NOMO-1 (cell line): Measurements from ENCODE around the gene APOA1.
A peak's percentile ranks its signal among the peaks of the same experiment; 100 is the strongest.

Source experiments
- DNase-seq, 2 experiments: peaks; one replicate each; lab custom pipeline; 2025; ENCODE audit not compliant: unreplicated experiment in 2 of 2; lab: John Stamatoyannopoulos, UW

APOA1 gene

GRCh38 chr11:116859175-116859574, 21.8 kb upstream of the APOA1 start:
- DNase-seq = no peak

- no peak for DNase-seq
Measured at GRCh38 chr11:116857936-116858335, 20.5 kb upstream of the APOA1 start.

DNA sequence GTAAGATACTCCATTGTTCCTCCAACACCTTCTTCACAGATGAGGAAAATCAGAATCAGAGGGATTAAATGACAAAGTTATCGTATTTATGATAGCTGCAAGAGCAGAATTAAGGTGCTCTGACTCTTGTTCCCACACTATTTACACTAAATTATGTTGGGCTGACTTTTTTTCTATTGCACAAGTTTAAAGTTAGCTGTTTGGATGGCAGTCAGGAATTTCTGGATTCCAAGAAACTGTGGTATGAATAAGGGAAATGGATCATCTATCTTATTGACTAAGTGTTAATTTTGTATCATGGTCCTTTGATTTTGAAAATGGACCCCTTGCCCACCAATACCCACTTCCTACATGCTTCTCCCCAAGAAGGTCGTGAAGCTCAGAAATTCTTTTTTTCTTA, 19.9 kb upstream of the APOA1 start:
- DNase-seq = no peak

DNA sequence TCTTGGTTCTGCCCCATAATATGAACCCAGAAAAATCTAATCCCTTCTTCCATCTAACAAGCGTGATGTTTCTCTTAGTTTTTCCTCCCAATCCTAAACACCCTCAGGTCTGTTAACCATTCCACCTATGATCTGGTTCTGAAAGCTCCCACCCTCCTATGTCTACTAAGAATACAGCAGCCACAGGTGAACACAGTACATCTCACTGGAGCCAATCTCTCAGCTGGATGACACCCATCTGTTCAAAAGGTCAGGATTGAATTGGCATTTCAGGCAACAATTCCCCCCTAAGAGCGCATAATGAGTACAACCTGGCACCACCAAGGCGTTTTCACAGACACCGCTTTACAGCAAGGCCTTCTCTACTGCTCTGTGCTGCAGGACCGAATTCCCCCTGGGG, 19.0 kb upstream of the APOA1 start:
- DNase-seq = no peak

DNA sequence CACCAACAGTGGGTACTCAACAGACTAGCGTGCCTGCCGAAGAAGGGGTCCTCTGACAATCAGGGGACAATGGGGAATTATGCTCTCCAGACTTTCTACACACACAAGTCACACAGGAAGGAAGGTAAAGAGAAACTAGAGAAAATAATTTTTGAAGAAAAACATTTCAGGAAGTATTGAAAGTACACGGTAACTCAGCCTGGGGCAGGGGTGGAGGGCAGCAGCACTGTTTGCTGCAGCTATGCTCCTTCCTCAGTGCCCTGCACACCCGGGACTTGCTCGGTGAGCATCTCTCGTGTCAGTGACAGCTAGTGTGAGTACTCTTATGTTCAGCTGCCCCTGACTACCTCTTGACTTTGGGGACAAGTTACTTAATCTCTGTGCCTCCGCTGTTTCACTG, 18.0 kb upstream of the APOA1 start:
- no peak for DNase-seq

DNA sequence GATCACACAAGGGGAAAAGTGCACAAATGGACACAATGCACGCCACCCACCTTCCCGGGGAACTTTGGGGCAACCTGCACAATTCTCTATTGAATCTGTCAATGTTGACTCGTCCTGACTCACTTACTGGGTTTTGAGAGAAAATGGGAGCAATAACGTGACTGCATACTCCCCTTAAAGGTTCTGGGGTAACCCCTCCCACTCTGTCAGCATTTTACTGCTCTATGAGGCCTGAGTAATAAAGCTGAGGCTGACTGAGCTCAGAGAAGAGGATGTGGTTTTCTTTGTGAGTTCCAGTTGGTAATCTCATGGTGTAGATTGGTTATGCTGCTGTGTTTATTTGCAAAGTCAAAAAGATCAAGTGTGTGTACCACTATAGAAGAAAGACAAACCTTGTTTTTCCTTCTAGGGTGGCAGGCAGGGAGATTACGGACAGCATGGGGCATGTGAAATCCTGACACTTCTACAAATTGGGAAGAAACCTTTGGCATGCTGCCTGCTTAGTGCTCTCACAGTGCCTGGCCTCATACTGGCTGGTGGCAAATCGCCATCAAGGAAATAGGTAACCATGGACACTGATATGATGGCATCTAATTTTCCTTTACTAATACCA, 16.1 kb upstream of the APOA1 start:
- DNase-seq = peak; percentile 85 to 95

GRCh38 chr11:116852261-116853031, 15.0 kb upstream of the APOA1 start:
- DNase-seq = no peak

DNA sequence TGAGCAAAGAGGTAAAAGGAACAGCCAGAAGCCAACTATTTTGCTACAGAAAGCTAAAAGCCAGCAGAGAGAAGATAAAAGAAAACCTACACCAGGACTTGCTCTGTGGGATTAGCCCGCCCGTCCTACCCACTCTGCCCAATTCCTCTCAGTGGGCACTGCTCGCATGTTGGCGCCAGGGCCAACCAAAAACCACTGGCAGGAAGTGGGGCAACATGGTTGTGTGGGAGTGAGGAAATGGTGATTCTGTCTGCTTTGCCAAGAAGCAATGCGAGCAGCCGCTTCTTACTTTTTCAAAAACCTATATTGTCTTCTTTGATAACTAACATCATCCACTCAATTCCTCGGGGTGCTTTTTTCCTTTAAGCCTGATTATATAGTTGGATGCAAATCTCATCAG, 14.2 kb upstream of the APOA1 start:
- DNase-seq = peak; percentile 73 to 76

DNA sequence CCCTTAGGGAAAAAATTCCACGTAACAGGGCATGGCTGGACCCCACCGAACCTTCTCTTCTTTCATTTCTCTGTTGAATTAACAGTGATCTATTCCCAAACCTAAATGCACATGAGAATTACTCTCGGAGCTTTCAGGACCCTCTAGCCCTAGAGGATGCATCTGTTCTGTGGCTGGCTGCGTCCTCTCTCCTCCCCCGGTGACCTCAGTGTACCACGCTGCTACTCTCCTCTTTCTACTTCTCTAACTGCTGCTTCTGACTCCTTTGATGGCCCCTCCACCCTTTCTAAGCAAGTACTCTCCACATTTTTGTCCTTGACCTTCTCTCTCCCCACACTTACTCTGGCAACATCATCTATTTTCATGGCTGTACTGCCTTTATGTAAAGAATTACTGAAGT, 12.1 kb upstream of the APOA1 start:
- DNase-seq = no peak

DNA sequence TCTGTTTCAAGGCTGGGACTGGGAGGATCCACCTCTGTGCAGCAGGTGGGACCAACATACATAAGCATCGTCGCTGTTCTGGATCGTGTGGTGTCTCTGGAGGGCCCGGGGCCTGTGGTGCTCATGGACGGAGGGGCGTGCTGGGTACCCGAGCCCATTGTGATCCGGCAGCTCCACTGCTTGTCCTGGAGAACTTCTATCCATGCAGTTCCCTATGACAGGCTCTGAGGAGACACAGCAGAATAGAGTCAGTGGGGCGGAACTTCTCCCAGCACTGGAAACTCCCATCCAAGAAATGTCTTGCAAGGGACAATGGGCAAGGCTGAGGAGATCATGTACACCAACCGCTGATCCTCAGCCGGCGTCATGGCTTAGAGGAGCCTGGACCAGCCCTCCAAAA, 11.6 kb upstream of the APOA1 start:
- DNase-seq = no peak

DNA sequence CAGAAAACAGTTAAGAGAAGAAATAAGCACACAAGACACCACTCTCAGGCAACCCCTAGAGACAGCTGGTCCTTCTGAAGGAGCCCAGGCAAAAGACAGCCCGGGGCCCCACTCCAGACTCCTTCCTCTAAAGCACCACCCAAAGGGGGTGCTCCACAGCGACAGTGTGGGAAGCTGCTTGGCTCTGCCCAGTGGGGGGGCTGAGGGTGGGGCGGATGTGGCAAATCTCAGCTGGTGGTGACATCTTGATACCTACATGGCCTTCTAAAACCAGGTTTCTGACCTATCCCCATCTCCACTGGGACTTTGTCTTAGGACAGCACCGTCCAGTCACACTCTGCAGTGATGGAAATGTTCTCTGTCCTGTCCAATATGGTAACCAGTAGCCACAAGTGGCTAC, 10.2 kb upstream of the APOA1 start:
- DNase-seq = no peak

- DNase-seq = no peak
Measured at GRCh38 chr11:116844722-116845121, 7.3 kb upstream of the APOA1 start.

DNA sequence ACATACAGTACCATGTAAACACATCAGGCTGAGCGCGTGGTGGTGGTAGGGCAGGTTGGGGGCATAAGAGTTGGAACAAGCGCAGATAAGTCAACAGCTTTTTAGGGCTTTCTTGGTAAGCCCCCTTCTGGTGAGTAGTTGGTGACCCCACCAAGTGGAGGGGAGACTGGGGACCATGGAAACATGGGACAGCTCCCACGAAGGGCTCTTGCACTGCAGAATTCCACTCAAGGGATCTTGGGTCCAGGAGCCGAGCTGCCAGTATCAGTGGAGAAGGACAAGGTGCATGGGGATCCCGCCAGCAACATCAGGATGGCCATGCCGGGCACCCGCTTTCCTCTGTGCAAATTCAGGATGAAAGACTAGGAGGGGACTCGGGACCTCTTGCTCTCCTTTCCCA, 6.2 kb upstream of the APOA1 start:
- DNase-seq = no peak

GRCh38 chr11:116842909-116843308, 5.5 kb upstream of the APOA1 start:
- DNase-seq = no peak

GRCh38 chr11:116842117-116842516, 4.7 kb upstream of the APOA1 start:
- DNase-seq = no peak

DNA sequence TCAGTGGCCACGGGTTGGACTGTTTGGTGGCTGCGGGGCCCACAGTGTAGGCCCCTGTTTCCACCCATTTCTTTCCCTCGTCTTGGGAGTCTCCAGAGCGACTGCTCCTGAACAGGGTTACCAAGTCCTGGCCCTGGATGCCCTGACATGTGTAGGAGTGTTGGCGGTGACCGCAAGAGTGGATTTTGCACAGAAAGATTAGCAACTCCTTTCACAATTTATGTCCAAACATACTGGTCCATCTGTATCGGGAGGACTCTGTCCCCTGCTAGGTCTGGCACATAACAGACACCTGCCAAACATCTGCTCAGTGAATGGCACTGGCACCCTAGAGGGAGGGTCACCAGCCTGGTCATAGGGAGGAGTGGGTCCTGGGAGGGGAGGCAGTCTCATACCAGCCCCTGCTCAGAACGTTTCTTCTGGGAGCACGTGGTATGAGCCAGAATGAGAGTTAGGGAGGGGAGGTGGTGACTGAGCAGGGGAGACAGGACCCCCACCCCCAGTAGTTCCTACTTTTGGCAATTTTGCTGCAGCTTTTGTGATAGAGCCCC, 3.4 kb upstream of the APOA1 start:
- no peak for DNase-seq

DNA sequence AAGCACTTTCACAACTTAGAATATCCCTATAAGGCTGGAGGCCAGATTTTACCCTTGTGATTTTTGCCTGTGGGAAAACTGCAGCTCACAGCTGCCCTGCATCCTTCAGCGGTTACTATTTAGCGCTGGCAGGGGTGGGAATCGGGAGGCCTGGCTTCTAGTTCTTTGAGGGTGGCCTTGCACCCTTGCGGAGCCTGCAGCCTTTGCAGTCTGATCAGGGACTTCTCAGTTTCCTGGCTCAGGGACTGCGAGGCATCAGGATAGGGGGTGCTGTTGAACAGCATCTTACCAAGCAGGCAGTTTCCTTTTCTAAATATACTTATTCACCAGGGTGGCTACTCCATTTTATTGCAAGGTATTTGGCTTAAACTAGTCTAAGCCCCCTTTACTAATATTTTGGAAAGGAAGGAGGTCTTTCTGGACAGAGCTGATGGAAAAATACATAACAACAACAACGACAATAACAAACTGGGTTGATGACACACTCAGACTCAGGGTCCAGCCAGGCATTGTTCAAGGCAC, 2.9 kb upstream of the APOA1 start:
- no peak for DNase-seq

GRCh38 chr11:116838321-116839084, 1.1 kb upstream of the APOA1 start:
- DNase-seq = no peak

DNA sequence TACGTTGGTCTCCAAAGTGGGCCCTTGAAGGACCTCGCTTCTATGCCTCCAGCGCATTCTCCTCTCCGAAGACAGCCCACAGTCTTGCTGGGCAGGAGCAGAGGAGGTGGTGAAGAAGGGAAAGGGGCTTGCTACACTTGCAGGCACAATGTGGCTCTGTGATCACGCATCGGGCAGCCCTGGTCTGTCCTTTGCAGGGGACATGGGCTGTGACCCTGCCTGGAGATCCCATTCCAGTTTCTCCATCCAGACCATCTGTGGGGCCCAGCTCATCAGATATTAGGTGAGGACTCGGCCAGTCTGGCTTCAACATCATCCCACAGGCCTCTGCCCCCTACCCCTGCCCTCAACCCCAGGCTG, 810 bp downstream of the APOA1 start:
- DNase-seq = no peak

GRCh38 chr11:116835791-116836631, 1.4 kb downstream of the APOA1 start:
- DNase-seq = peak; percentile 82 to 84
